GM19035 (cell line): ENCODE data around the gene PNMT.

Source experiments
- ATAC-seq: cut with Tn5 transposase; IDR thresholded peaks from one replicate; pipeline ENCODE4 v1.9.1; 2021; ENCODE audit not compliant: unreplicated experiment

The PNMT gene

GRCh38 chr17:39667262-39667944 is 850 bp upstream of the PNMT start:
- ATAC-seq: no peak

- no peak for ATAC-seq
Observed at GRCh38 chr17:39669897-39670735, 1.9 kb downstream of the PNMT start.

- no peak for ATAC-seq
Observed at GRCh38 chr17:39670746-39671145, 2.5 kb downstream of the PNMT start.

- no peak for ATAC-seq
Observed at GRCh38 chr17:39671651-39672521, 3.6 kb downstream of the PNMT start.

- no peak for ATAC-seq
Observed at GRCh38 chr17:39672522-39673334, 4.5 kb downstream of the PNMT start.

- ATAC-seq: no peak
Observed at GRCh38 chr17:39673335-39674081, 5.3 kb downstream of the PNMT start.

GRCh38 chr17:39674179-39674578 is 5.9 kb downstream of the PNMT start:
- ATAC-seq: no peak

- no peak for ATAC-seq
Observed at GRCh38 chr17:39674702-39675389, 6.6 kb downstream of the PNMT start.

- ATAC-seq: no peak
Observed at GRCh38 chr17:39675390-39676082, 7.3 kb downstream of the PNMT start.

GRCh38 chr17:39676198-39676819 is 8.1 kb downstream of the PNMT start:
- no peak for ATAC-seq

GRCh38 chr17:39677072-39677471 is 8.8 kb downstream of the PNMT start:
- no peak for ATAC-seq

GRCh38 chr17:39677542-39678339 is 9.5 kb downstream of the PNMT start:
- no peak for ATAC-seq

GRCh38 chr17:39678340-39679116 is 10.3 kb downstream of the PNMT start:
- ATAC-seq: no peak

- ATAC-seq: no peak
Observed at GRCh38 chr17:39679521-39680192, 11.4 kb downstream of the PNMT start.

GRCh38 chr17:39683295-39683939 is 15.2 kb downstream of the PNMT start:
- ATAC-seq: no peak
